Epithelial cell of esophagus (primary cell): Measurements from ENCODE around the gene REPS2.
"Not testable (repeated sequence)": the region's sequence is repeated elsewhere in the genome, so short reads cannot be mapped to it uniquely, and the experiment has no call there.

ENCODE experiments used
- DNase-seq: peaks from one replicate; pipeline ENCODE4 v3.0.0; 2010; ENCODE audit warnings: low read depth
- H3K4me3 ChIP-seq: 2 replicates; pipeline ENCODE4 v1.5.1; 2011; ENCODE audit warnings: mild to moderate bottlenecking, low read length, control low read depth
- CTCF ChIP-seq: IDR thresholded peaks from 2 replicates; pipeline ENCODE4 v1.5.1; 2011; ENCODE audit warnings: low read depth, mild to moderate bottlenecking, low read length, control low read depth, inconsistent platforms; ENCODE audit not compliant: insufficient read depth; ENCODE audit errors: missing control alignments

REPS2 gene

GRCh38 chrX:16958356-16958755 lies 11.9 kb downstream of the REPS2 start:
- DNase-seq = no peak
- TF ChIP-seq CTCF = no peak
- H3K4me3 ChIP-seq = no peak overlapping the region

GRCh38 chrX:16962661-16963060 lies 16.2 kb downstream of the REPS2 start:
- not testable (repeated sequence) for DNase-seq, H3K4me3 ChIP-seq

GRCh38 chrX:16963216-16963615 lies 16.8 kb downstream of the REPS2 start:
- H3K4me3 ChIP-seq = no peak overlapping the region
- DNase-seq = no peak
- TF ChIP-seq CTCF = no peak

- DNase-seq, H3K4me3 ChIP-seq: not testable (repeated sequence)
These were observed 18.5 kb downstream of the REPS2 start for GRCh38 chrX:16964976-16965375.

GRCh38 chrX:16966752-16967448 lies 20.4 kb downstream of the REPS2 start:
- no peak for TF ChIP-seq CTCF
- DNase-seq = no peak
- no peak overlapping the region for H3K4me3 ChIP-seq

GRCh38 chrX:16968753-16969152 lies 22.3 kb downstream of the REPS2 start:
- DNase-seq, H3K4me3 ChIP-seq: not testable (repeated sequence)

GRCh38 chrX:16970977-16971376 lies 24.5 kb downstream of the REPS2 start:
- peak; percentile 64 for DNase-seq
- H3K4me3 ChIP-seq = no peak overlapping the region
- no peak for TF ChIP-seq CTCF

- no peak overlapping the region for H3K4me3 ChIP-seq
- TF ChIP-seq CTCF = no peak
- DNase-seq = no peak
These were observed 25.2 kb downstream of the REPS2 start for GRCh38 chrX:16971694-16972093.

- no peak overlapping the region for H3K4me3 ChIP-seq
- no peak for DNase-seq
- no peak for TF ChIP-seq CTCF
These were observed 28.8 kb downstream of the REPS2 start for GRCh38 chrX:16975233-16975632.
